Muscle of leg (tissue), 11 donors: Measurements from ENCODE around the gene ZSCAN2. TPM values are rescaled to one million over a fixed set of nuclear protein-coding genes. Genes with fewer than 3 reads are reported as not detected.
"Not testable (repeated sequence)": the region's sequence is repeated elsewhere in the genome, so short reads cannot be mapped to it uniquely, and the experiment has no call there.

Source experiments
- DNase-seq: peaks from one replicate; pipeline ENCODE4 v3.0.0; 2013
- H3K27ac ChIP-seq: one replicate; pipeline ENCODE4 v1.5.1; 2013; ENCODE audit warnings: mild to moderate bottlenecking, low read length, control low read depth
- H3K27me3 ChIP-seq: one replicate; pipeline ENCODE4 v1.6.1; 2013; ENCODE audit warnings: low read length; ENCODE audit not compliant: control insufficient read depth, insufficient read depth
- H3K36me3 ChIP-seq: one replicate; pipeline ENCODE4 v1.6.1; 2013; ENCODE audit warnings: low read length; ENCODE audit not compliant: control insufficient read depth, insufficient read depth
- H3K4me1 ChIP-seq: one replicate; pipeline ENCODE4 v1.6.1; 2013; ENCODE audit warnings: low read length; ENCODE audit not compliant: control insufficient read depth, insufficient read depth
- H3K4me3 ChIP-seq: one replicate; pipeline ENCODE4 v1.5.1; 2013; ENCODE audit warnings: low read length, control low read depth
- H3K9me3 ChIP-seq: replicated peaks from 2 replicates; pipeline ENCODE4 v1.6.1; 2013; ENCODE audit warnings: low read depth, low read length; ENCODE audit not compliant: control insufficient read depth
- WGBS: methylation state at CpG from one replicate; pipeline ENCODE4 v1.1.5; 2013; ENCODE audit warnings: missing lambda C conversion rate; ENCODE audit not compliant: insufficient coverage; 5-methylcytosine and 5-hydroxymethylcytosine counted together
- polyA plus RNA-seq, 8 donors: library from polyadenylated mRNA; unstranded; fragments of 120-200 nt; gene quantifications; one replicate each; pipeline versions ENCODE4 v1.2.1 to v1.2.3, GENCODE V29; 2013; ENCODE audit warnings: inconsistent platforms in 1 of 8, low replicate concordance in 1 of 8; ENCODE audit not compliant: insufficient read length in 8 of 8, insufficient read depth in 1 of 8
- total RNA-seq: library from RNA; stranded (reverse); fragments of 120-200 nt; gene quantifications from one replicate; pipeline ENCODE4 v1.2.4, GENCODE V29; 2013

Gene ZSCAN2
- total and polyA plus RNA-seq, 9 donors: 10.5 to 13.0 (median 11.9) TPM

- H3K4me1 ChIP-seq, H3K36me3 ChIP-seq, H3K4me3 ChIP-seq, H3K9me3 ChIP-seq, H3K27me3 ChIP-seq: not testable (repeated sequence)
- DNase-seq: peak; percentile 56
- peak overlapping the region; percentile 37 for H3K27ac ChIP-seq
- 46% methylated on average over 2 of the region's 7 CpGs for WGBS
These were observed 21.5 kb upstream of the ZSCAN2 start for GRCh38 chr15:84579261-84579721.

- H3K4me1 ChIP-seq, H3K36me3 ChIP-seq, H3K9me3 ChIP-seq, H3K27me3 ChIP-seq, DNase-seq, H3K4me3 ChIP-seq, H3K27ac ChIP-seq: not testable (repeated sequence)
- 100% methylated on average over 1 of the region's 7 CpGs for WGBS
These were observed 19.0 kb upstream of the ZSCAN2 start for GRCh38 chr15:84581676-84582428.

- H3K27ac ChIP-seq: no peak overlapping the region
- H3K9me3 ChIP-seq: no peaks in the 10 kb centered on the region
- peaks cover 7% of the 10 kb centered on the region for H3K4me1 ChIP-seq
- H3K27me3 ChIP-seq: no peaks in the 10 kb centered on the region
- WGBS: no CpG with 5 or more reads among the region's 2 CpGs
- no peak for DNase-seq
- no peak overlapping the region for H3K4me3 ChIP-seq
- H3K36me3 ChIP-seq: no peaks in the 10 kb centered on the region
These were observed 18.1 kb upstream of the ZSCAN2 start for GRCh38 chr15:84582583-84583157.

- H3K4me1 ChIP-seq, H3K4me3 ChIP-seq, H3K27me3 ChIP-seq, H3K9me3 ChIP-seq, H3K36me3 ChIP-seq, H3K27ac ChIP-seq: not testable (repeated sequence)
- DNase-seq: peak; percentile 41
- 36% methylated on average over 4 of the region's 4 CpGs for WGBS
These were observed 16.9 kb upstream of the ZSCAN2 start for GRCh38 chr15:84583921-84584320.

- no peak overlapping the region for H3K4me3 ChIP-seq
- no peak overlapping the region for H3K27ac ChIP-seq
- peaks cover 2% of the 10 kb centered on the region for H3K4me1 ChIP-seq
- no CpG with 5 or more reads among the region's 6 CpGs for WGBS
- no peaks in the 10 kb centered on the region for H3K36me3 ChIP-seq
- no peaks in the 10 kb centered on the region for H3K27me3 ChIP-seq
- no peak for DNase-seq
- no peaks in the 10 kb centered on the region for H3K9me3 ChIP-seq
These were observed 14.1 kb upstream of the ZSCAN2 start for GRCh38 chr15:84586696-84587095.

- no peaks in the 10 kb centered on the region for H3K27me3 ChIP-seq
- no peak overlapping the region for H3K27ac ChIP-seq
- H3K36me3 ChIP-seq: no peaks in the 10 kb centered on the region
- peaks cover 2% of the 10 kb centered on the region for H3K4me1 ChIP-seq
- DNase-seq: peak; percentile 83
- no peaks in the 10 kb centered on the region for H3K9me3 ChIP-seq
- WGBS: 35% methylated on average over 12 of the region's 26 CpGs
- H3K4me3 ChIP-seq: peak overlapping the region; percentile 22
These were observed 12.5 kb upstream of the ZSCAN2 start for GRCh38 chr15:84588053-84588874.

GRCh38 chr15:84590406-84590805 lies 10.4 kb upstream of the ZSCAN2 start:
- Histone ChIP-seq H3K36me3 (no peaks in the 10 kb centered on the region), H3K4me3 (no peak overlapping the region), H3K27me3 (no peaks in the 10 kb centered on the region), H3K4me1 (peaks cover 2% of the 10 kb centered on the region), H3K27ac (no peak overlapping the region), H3K9me3 (no peaks in the 10 kb centered on the region)
- 83% methylated on average over 1 of the region's 2 CpGs for WGBS
- no peak for DNase-seq

- no CpG with 5 or more reads among the region's 1 CpG for WGBS
- H3K27me3 ChIP-seq: no peaks in the 10 kb centered on the region
These were observed 9.0 kb upstream of the ZSCAN2 start for GRCh38 chr15:84591815-84592214.

GRCh38 chr15:84594617-84595290 lies 6.1 kb upstream of the ZSCAN2 start:
- no peak overlapping the region for H3K4me3 ChIP-seq
- H3K27ac ChIP-seq: no peak overlapping the region
- no peaks in the 10 kb centered on the region for H3K36me3 ChIP-seq
- DNase-seq: no peak
- WGBS: no CpG with 5 or more reads among the region's 3 CpGs
- no peaks in the 10 kb centered on the region for H3K4me1 ChIP-seq
- no peaks in the 10 kb centered on the region for H3K27me3 ChIP-seq
- no peaks in the 10 kb centered on the region for H3K9me3 ChIP-seq

More at GRCh38 chr15:84591815-84592214, 9.0 kb upstream of the ZSCAN2 start:
- H3K36me3 ChIP-seq: no peaks in the 10 kb centered on the region
- no peaks in the 10 kb centered on the region for H3K9me3 ChIP-seq
- no peak overlapping the region for H3K4me3 ChIP-seq
- no peak for DNase-seq
- H3K4me1 ChIP-seq: peaks cover 2% of the 10 kb centered on the region
- no peak overlapping the region for H3K27ac ChIP-seq

- Histone ChIP-seq H3K4me3 (no peak overlapping the region), H3K9me3 (no peaks in the 10 kb centered on the region), H3K4me1 (peaks cover 2% of the 10 kb centered on the region), H3K27me3 (no peaks in the 10 kb centered on the region), H3K36me3 (no peaks in the 10 kb centered on the region), H3K27ac (no peak overlapping the region)
- WGBS: 83% methylated on average over 2 of the region's 2 CpGs
- DNase-seq: no peak
These were observed 5.1 kb upstream of the ZSCAN2 start for GRCh38 chr15:84595660-84596059.
